Right atrium auricular region (tissue), 2 donors: ENCODE data around the gene STAG1. TPM values are rescaled to one million over a fixed set of nuclear protein-coding genes. Genes with fewer than 3 reads are reported as not detected.
"Not testable (repeated sequence)": the region's sequence is repeated elsewhere in the genome, so short reads cannot be mapped to it uniquely, and the experiment has no call there.

Experiments used
- DNase-seq: peaks from one replicate; pipeline ENCODE4 v3.0.0-alpha.2; 2019; ENCODE audit warnings: low spot score
- H3K27ac ChIP-seq, 2 donors: fragments of 200-600 bp; sonication (generic); 1 replicate in 1 of 2; 2 replicates in 1 of 2; pipeline ENCODE4 v1.5.1; 2016 to 2019
- H3K27me3 ChIP-seq, 2 donors: fragments of 200-600 bp; sonication (generic); one replicate each; pipeline versions ENCODE4 v1.5.1 to v1.6.0; 2017 to 2019
- H3K36me3 ChIP-seq: fragments of 200-600 bp; sonication (generic); one replicate; pipeline ENCODE4 v1.5.1; 2016
- H3K4me1 ChIP-seq, 2 donors: fragments of 200-600 bp; sonication (generic); one replicate each; pipeline versions ENCODE4 v1.5.1 to v1.6.0; 2017 to 2019
- H3K4me3 ChIP-seq, 2 donors: fragments of 200-600 bp; sonication (generic); 1 replicate in 1 of 2; 2 replicates in 1 of 2; pipeline ENCODE4 v1.5.1; 2017 to 2019; ENCODE audit warnings: mild to moderate bottlenecking in 1 of 2, moderate library complexity in 1 of 2
- H3K9me3 ChIP-seq, 2 donors: fragments of 200-600 bp; sonication (generic); one replicate each; pipeline ENCODE4 v1.5.1; 2019
- CTCF ChIP-seq, 2 donors: fragments of 200-600 bp; sonication (generic); IDR thresholded peaks; one replicate each; pipeline ENCODE4 v1.5.1; 2019; ENCODE audit warnings: antibody characterized with exemption in 2 of 2
- total RNA-seq, 2 donors: library from RNA; depleted of rRNA; stranded (reverse); fragments of >200 nt; gene quantifications; one replicate each; pipeline ENCODE4 v1.1.0, GENCODE V29; 2016

The STAG1 gene
- total RNA-seq, 2 donors from 2014 or later: 16.5 to 24.8 TPM

GRCh38 chr3:136740351-136740958 lies 11.7 kb downstream of the STAG1 start:
- H3K27me3 ChIP-seq: no peaks in the 10 kb centered on the region
- H3K4me3 ChIP-seq: no peak overlapping the region
- H3K4me1 ChIP-seq: peaks cover 0 to 6% of the 10 kb centered on the region in 2 donors
- peaks cover 0 to 10% of the 10 kb centered on the region in 2 donors for H3K9me3 ChIP-seq
- no peak for DNase-seq
- no peak overlapping the region for H3K27ac ChIP-seq
- TF ChIP-seq CTCF (IDR thresholded peaks at IDR 0.05): no peak
- no peaks in the 10 kb centered on the region for H3K36me3 ChIP-seq

GRCh38 chr3:136736950-136737349 lies 15.2 kb downstream of the STAG1 start:
- H3K36me3 ChIP-seq, H3K27me3 ChIP-seq, DNase-seq, H3K9me3 ChIP-seq, H3K27ac ChIP-seq, H3K4me3 ChIP-seq: not testable (repeated sequence)
- H3K4me1 ChIP-seq: peaks cover 0 to 18% of the 10 kb centered on the region in 2 donors

- H3K27me3 ChIP-seq: no peaks in the 10 kb centered on the region
- peaks cover 0 to 25% of the 10 kb centered on the region in 2 donors for H3K4me1 ChIP-seq
- no peak overlapping the region for H3K4me3 ChIP-seq
- TF ChIP-seq CTCF (IDR thresholded peaks at IDR 0.05): no peak
- no peaks in the 10 kb centered on the region for H3K36me3 ChIP-seq
- no peaks in the 10 kb centered on the region for H3K9me3 ChIP-seq
- DNase-seq: no peak
- H3K27ac ChIP-seq: no peak overlapping the region
These were observed 17.1 kb downstream of the STAG1 start for GRCh38 chr3:136735103-136735502.

DNA sequence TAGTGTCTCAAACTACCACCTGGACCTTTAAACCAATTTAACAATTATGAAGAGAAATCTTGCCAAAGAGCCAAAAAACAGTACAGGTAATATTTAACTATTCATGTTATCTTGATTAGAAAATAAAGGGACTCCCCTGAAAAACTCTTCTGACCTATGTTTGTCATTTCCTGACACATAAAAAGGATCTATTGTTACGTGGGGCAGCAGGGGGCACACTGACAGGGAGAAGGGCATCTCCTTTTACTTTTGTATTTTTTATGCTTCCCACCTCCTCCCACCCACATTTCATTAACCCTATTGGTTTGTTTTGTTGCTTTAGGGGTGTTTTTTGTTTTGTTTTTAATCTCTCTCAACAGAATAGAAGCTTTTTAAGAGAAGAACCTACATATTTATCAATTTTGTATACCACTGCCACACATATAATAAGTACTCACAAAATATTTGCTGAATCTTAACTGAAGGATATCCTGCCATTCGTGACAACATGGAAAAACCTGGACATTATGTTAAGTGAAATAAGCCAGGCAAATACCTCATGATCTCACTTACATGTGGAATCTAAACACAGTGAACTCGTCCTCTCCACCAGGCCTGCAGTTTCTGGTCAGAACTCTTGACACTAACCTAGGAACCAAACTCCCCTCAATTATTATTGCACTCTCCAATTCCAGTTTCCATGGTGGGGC lies 17.7 kb downstream of the STAG1 start:
- no peaks in the 10 kb centered on the region for H3K9me3 ChIP-seq
- no peaks in the 10 kb centered on the region for H3K27me3 ChIP-seq
- H3K4me3 ChIP-seq: no peak overlapping the region
- H3K36me3 ChIP-seq: no peaks in the 10 kb centered on the region
- H3K27ac ChIP-seq: no peak overlapping the region
- DNase-seq: no peak
- TF ChIP-seq CTCF (IDR thresholded peaks at IDR 0.05): no peak
- peaks cover 0 to 25% of the 10 kb centered on the region in 2 donors for H3K4me1 ChIP-seq

DNA sequence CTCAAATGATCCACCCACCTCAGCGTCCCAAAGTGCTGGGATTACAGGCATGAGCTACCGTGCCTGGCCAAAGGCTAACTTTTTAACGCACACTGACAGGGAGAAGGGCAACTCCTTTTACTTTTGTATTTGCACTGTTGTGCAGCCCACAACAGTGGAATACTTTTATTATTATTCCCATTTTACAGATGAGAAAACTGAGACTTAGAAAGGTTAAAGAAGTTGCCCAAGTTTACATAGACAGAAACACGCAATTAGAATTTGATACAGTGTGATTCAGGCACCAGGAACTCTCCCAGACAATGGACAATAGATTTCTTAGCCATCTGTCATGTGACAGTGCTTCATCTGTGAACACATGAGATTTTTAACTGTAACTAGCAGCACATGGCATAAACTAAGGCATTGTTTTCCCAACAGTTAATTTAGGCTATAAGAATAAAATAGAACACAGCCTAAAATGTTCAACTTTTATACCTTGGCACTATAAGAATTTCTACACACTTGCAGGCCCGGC lies 18.8 kb downstream of the STAG1 start:
- H3K9me3 ChIP-seq: no peaks in the 10 kb centered on the region
- no peak overlapping the region for H3K4me3 ChIP-seq
- no peak for TF ChIP-seq CTCF (IDR thresholded peaks at IDR 0.05)
- no peak overlapping the region for H3K27ac ChIP-seq
- DNase-seq: no peak
- H3K27me3 ChIP-seq: no peaks in the 10 kb centered on the region
- H3K4me1 ChIP-seq: peaks cover 0 to 31% of the 10 kb centered on the region in 2 donors
- no peaks in the 10 kb centered on the region for H3K36me3 ChIP-seq

- H3K4me1 ChIP-seq: peaks cover 0 to 34% of the 10 kb centered on the region in 2 donors
- DNase-seq: no peak
- H3K36me3 ChIP-seq: no peaks in the 10 kb centered on the region
- H3K27ac ChIP-seq: no peak overlapping the region
- no peaks in the 10 kb centered on the region for H3K9me3 ChIP-seq
- TF ChIP-seq CTCF (IDR thresholded peaks at IDR 0.05): no peak
- no peaks in the 10 kb centered on the region for H3K27me3 ChIP-seq
- no peak overlapping the region for H3K4me3 ChIP-seq
These were observed 20.8 kb downstream of the STAG1 start for GRCh38 chr3:136731274-136731884.
